Stimulated activated CD4-positive, alpha-beta T cell treated with anti-CD3 and anti-CD28 coated beads, Interleukin-1b, Interleukin-23, amount 100 ng/mL, for 24 hours (primary cell): ENCODE results near the gene TGM3.

Experiments
- DNase-seq, 4 experiments: peaks; one replicate each; pipeline ENCODE4 v3.0.0-alpha.2; 2020; ENCODE audit warnings: low read depth in 4 of 4, low spot score in 1 of 4

Gene TGM3

GRCh38 chr20:2335096-2335870 is 39.5 kb downstream of the TGM3 start:
- DNase-seq, result no peak

GRCh38 chr20:2336471-2336870 is 40.7 kb downstream of the TGM3 start:
- no peak for DNase-seq

GRCh38 chr20:2337142-2337541 is 41.3 kb downstream of the TGM3 start:
- DNase-seq, result no peak

- DNase-seq, result no peak
Observed at GRCh38 chr20:2338411-2339066, 42.7 kb downstream of the TGM3 start.

GRCh38 chr20:2340136-2340535 is 44.3 kb downstream of the TGM3 start:
- DNase-seq, result no peak

- no peak for DNase-seq
Observed at GRCh38 chr20:2340823-2341222, 45.0 kb downstream of the TGM3 start.

GRCh38 chr20:2341336-2341735 is 45.5 kb downstream of the TGM3 start:
- DNase-seq, result no peak

- DNase-seq, result no peak
Observed at GRCh38 chr20:2342243-2342642, 46.4 kb downstream of the TGM3 start.

- DNase-seq, result no peak
Observed at GRCh38 chr20:2346188-2346587, 50.4 kb downstream of the TGM3 start.

- DNase-seq, result no peak
Observed at GRCh38 chr20:2348336-2348735, 52.5 kb downstream of the TGM3 start.

GRCh38 chr20:2349801-2350200 is 54.0 kb downstream of the TGM3 start:
- DNase-seq, result no peak

GRCh38 chr20:2350606-2351005 is 54.8 kb downstream of the TGM3 start:
- DNase-seq, result no peak

GRCh38 chr20:2353231-2353630 is 57.4 kb downstream of the TGM3 start:
- no peak for DNase-seq

GRCh38 chr20:2357114-2357513 is 61.3 kb downstream of the TGM3 start:
- DNase-seq, result no peak

GRCh38 chr20:2358006-2358405 is 62.2 kb downstream of the TGM3 start:
- no peak for DNase-seq

- no peak for DNase-seq
Observed at GRCh38 chr20:2361035-2361593, 65.3 kb downstream of the TGM3 start.

- DNase-seq, result no peak
Observed at GRCh38 chr20:2363187-2363586, 67.4 kb downstream of the TGM3 start.

GRCh38 chr20:2363587-2363986 is 67.8 kb downstream of the TGM3 start:
- DNase-seq, result no peak

- DNase-seq, result no peak
Observed at GRCh38 chr20:2364044-2364443, 68.2 kb downstream of the TGM3 start.

- no peak for DNase-seq
Observed at GRCh38 chr20:2365091-2365490, 69.3 kb downstream of the TGM3 start.

GRCh38 chr20:2365666-2366065 is 69.9 kb downstream of the TGM3 start:
- no peak for DNase-seq

GRCh38 chr20:2368621-2369020 is 72.8 kb downstream of the TGM3 start:
- no peak for DNase-seq

GRCh38 chr20:2373098-2373497 is 77.3 kb downstream of the TGM3 start:
- no peak for DNase-seq
